A549 (cell line): Measurements from ENCODE around the gene RAPGEF2. TPM values are rescaled to one million over a fixed set of nuclear protein-coding genes. Genes with fewer than 3 reads are reported as not detected.

Experiments used
- ATAC-seq, 2 experiments: fragments of 200-7000 bp in 1 of 2; fragments of >200 bp in 1 of 2; cut with Nextera tagmentation in 1 of 2; cut with Tn5 transposase in 1 of 2; 3 replicates each; pipeline versions ENCODE4 v1.8.0 to v1.9.1; 2018 to 2020; ENCODE audit warnings: mild to moderate bottlenecking in 1 of 2, moderate library complexity in 1 of 2
- CTCF ChIA-PET: fragments of 300-600 bp; sonication (Branson Sonifier 250); formaldehyde crosslinking; extraction: SDS; loops from one replicate; lab custom pipeline; 2021; ENCODE audit warnings: antibody characterized with exemption, inconsistent platforms; lab: Yijun Ruan, JAX
- POLR2A ChIA-PET: fragments of 350-600 bp; formaldehyde crosslinking; extraction: SDS; loops from one replicate; lab custom pipeline; 2021; ENCODE audit warnings: antibody characterized with exemption, inconsistent platforms; lab: Yijun Ruan, JAX
- DNase-seq, 2 experiments: peaks; one replicate each; pipeline versions ENCODE4 v3.0.0 to v3.0.0-alpha.2; 2011 to 2016; ENCODE audit warnings: low read depth in 1 of 2, low spot score in 1 of 2
- FAIRE-seq: peaks from 2 replicates; lab custom pipeline; 2011; peaks lifted over from hg19 to GRCh38; lab: Jason Lieb, UNC
- H3K27ac ChIP-seq, 2 experiments: fragments of >200 bp; sonication (Bioruptor Twin); formaldehyde crosslinking; 3 replicates each; pipeline ENCODE4 v1.5.1; 2016 to 2017
- H3K4me1 ChIP-seq: fragments of >200 bp; sonication (Bioruptor Twin); formaldehyde crosslinking; 3 replicates; pipeline ENCODE4 v1.6.1; 2016
- H3K4me2 ChIP-seq: fragments of >200 bp; sonication (Bioruptor Twin); formaldehyde crosslinking; 3 replicates; pipeline ENCODE4 v1.6.1; 2016
- H3K4me3 ChIP-seq: fragments of >200 bp; sonication (Bioruptor Twin); formaldehyde crosslinking; 3 replicates; pipeline ENCODE4 v1.5.1; 2016
- H3K9me3 ChIP-seq: fragments of >200 bp; sonication (Bioruptor Twin); formaldehyde crosslinking; 3 replicates; pipeline ENCODE4 v1.6.1; 2016
- CBX2 ChIP-seq: fragments of 200-600 bp; sonication (generic); IDR thresholded peaks from 2 replicates; pipeline ENCODE4 v1.6.1; 2016; ENCODE audit warnings: low read depth, mild to moderate bottlenecking, borderline replicate concordance
- CBX8 ChIP-seq: fragments of 200-600 bp; sonication (generic); IDR thresholded peaks from 2 replicates; pipeline ENCODE4 v1.6.1; 2016
- EHF ChIP-seq: fragments of 250-450 bp; sonication (Bioruptor Pico); IDR thresholded peaks from 2 replicates; pipeline ENCODE4 v1.5.0; 2020; ENCODE audit warnings: mild to moderate bottlenecking
- EHMT2 ChIP-seq: fragments of 200-600 bp; sonication (generic); IDR thresholded peaks from 2 replicates; pipeline ENCODE4 v1.6.1; 2016; ENCODE audit warnings: antibody characterized with exemption, low read depth, mild to moderate bottlenecking, moderate library complexity
- ESRRA ChIP-seq: fragments of 150-350 bp; IDR thresholded peaks from 2 replicates; pipeline ENCODE4 v1.6.1; 2014; ENCODE audit warnings: mild to moderate bottlenecking, low read length, borderline replicate concordance
- FOSL2 ChIP-seq, 2 experiments: fragments of 450-650 bp in 1 of 2; fragments of >200 bp in 1 of 2; sonication (Bioruptor Twin) in 1 of 2; formaldehyde crosslinking; IDR thresholded peaks; 2 replicates each; pipeline versions ENCODE4 v1.5.0 to v1.6.1; 2016 to 2020; ENCODE audit warnings: mild to moderate bottlenecking in 1 of 2, moderate library complexity in 1 of 2
- GATA3 ChIP-seq: IDR thresholded peaks from 2 replicates; pipeline ENCODE4 v1.6.1; 2012; ENCODE audit warnings: borderline replicate concordance
- HDAC2 ChIP-seq: fragments of 200-600 bp; sonication (generic); IDR thresholded peaks from 2 replicates; pipeline ENCODE4 v1.6.1; 2016
- HEYL ChIP-seq: fragments of 250-450 bp; sonication (Bioruptor Pico); IDR thresholded peaks from 2 replicates; pipeline ENCODE4 v1.8.0; 2021; ENCODE audit warnings: mild to moderate bottlenecking, moderate library complexity
- HOXA7 ChIP-seq: fragments of 250-450 bp; sonication (Bioruptor Pico); IDR thresholded peaks from 2 replicates; pipeline ENCODE4 v1.5.0; 2020; ENCODE audit warnings: mild to moderate bottlenecking, moderate library complexity
- KDM1A ChIP-seq: fragments of 200-600 bp; sonication (generic); IDR thresholded peaks from 2 replicates; pipeline ENCODE4 v1.6.1; 2016; ENCODE audit warnings: low read depth, mild to moderate bottlenecking
- KDM5A ChIP-seq: fragments of 200-600 bp; sonication (generic); IDR thresholded peaks from 2 replicates; pipeline ENCODE4 v1.6.1; 2016; ENCODE audit warnings: antibody characterized with exemption, mild to moderate bottlenecking
- MAZ ChIP-seq: fragments of 150-350 bp; IDR thresholded peaks from 2 replicates; pipeline ENCODE4 v1.6.1; 2014; ENCODE audit warnings: antibody characterized with exemption, low read depth, low read length, borderline replicate concordance
- NFE2L2 ChIP-seq: fragments of 150-350 bp; conservative IDR thresholded peaks from 2 replicates; pipeline ENCODE4 v1.6.1; 2014; ENCODE audit warnings: low read length
- NPAS2 ChIP-seq: fragments of 250-450 bp; sonication (Bioruptor Pico); IDR thresholded peaks from 2 replicates; pipeline ENCODE4 v1.8.0; 2022; ENCODE audit warnings: mild to moderate bottlenecking, moderate library complexity, borderline replicate concordance
- POLR2A ChIP-seq: IDR thresholded peaks from 2 replicates; pipeline ENCODE4 v1.6.1; 2012; ENCODE audit warnings: mild to moderate bottlenecking, low read length
- POLR2AphosphoS2 ChIP-seq: conservative IDR thresholded peaks from 2 replicates; pipeline ENCODE4 v1.6.1; 2012; ENCODE audit warnings: low read length, improper control_type of control experiment, inconsistent platforms
- RARB ChIP-seq: fragments of 250-450 bp; sonication (Bioruptor Pico); IDR thresholded peaks from 2 replicates; pipeline ENCODE4 v1.8.0; 2021; ENCODE audit warnings: mild to moderate bottlenecking, moderate library complexity
- RCOR1 ChIP-seq: fragments of 150-350 bp; IDR thresholded peaks from 2 replicates; pipeline ENCODE4 v1.6.1; 2014; ENCODE audit warnings: antibody characterized with exemption, low read length, low read depth
- RNF2 ChIP-seq: fragments of 200-600 bp; sonication (generic); IDR thresholded peaks from 2 replicates; pipeline ENCODE4 v1.6.1; 2016; ENCODE audit warnings: low read depth, mild to moderate bottlenecking, antibody characterized with exemption, moderate library complexity, borderline replicate concordance
- SMC3 ChIP-seq: fragments of >200 bp; sonication (Bioruptor Twin); formaldehyde crosslinking; IDR thresholded peaks from 3 replicates; pipeline ENCODE4 v1.6.1; 2018; ENCODE audit warnings: inconsistent platforms
- TFCP2L1 ChIP-seq: fragments of 250-450 bp; sonication (Bioruptor Pico); IDR thresholded peaks from 2 replicates; pipeline ENCODE4 v1.5.0; 2021; ENCODE audit warnings: mild to moderate bottlenecking
- ZC3H11A ChIP-seq: fragments of 450-650 bp; IDR thresholded peaks from 2 replicates; pipeline ENCODE4 v1.6.1; 2014; ENCODE audit warnings: antibody characterized with exemption, mild to moderate bottlenecking
- WGBS: methylation state at CpG from one replicate; pipeline ENCODE4 v1.1.6; 2017; ENCODE audit errors: missing lambda C conversion rate; 5-methylcytosine and 5-hydroxymethylcytosine counted together
- polyA plus RNA-seq, 4 experiments: library from polyadenylated mRNA; depleted of rRNA in 3 of 4; stranded (reverse); fragments of >200 nt; fragmentation: RNase III in 1 of 4; extraction: RNeasy Plus Mini Kit Qiagen cat#74134 plus additional on column Dnase treatment in 1 of 4; gene quantifications; 2 replicates in 3 of 4; 3 replicates in 1 of 4; pipeline ENCODE4 v1.2.3, GENCODE V29; 2011 to 2017
- TF ChIP-seq, protein P1 (sequence below): fragments of 200-600 bp; sonication (generic); IDR thresholded peaks from 2 replicates; pipeline ENCODE4 v1.6.1; 2016; ENCODE audit warnings: antibody characterized with exemption, mild to moderate bottlenecking, moderate library complexity
- TF ChIP-seq, protein P2 (sequence below): fragments of >200 bp; sonication (Bioruptor Twin); formaldehyde crosslinking; IDR thresholded peaks from 3 replicates; pipeline ENCODE4 v1.6.1; 2016
- TF ChIP-seq, protein P3 (sequence below): fragments of >200 bp; sonication (Bioruptor Twin); formaldehyde crosslinking; IDR thresholded peaks from 2 replicates; pipeline ENCODE4 v1.6.1; 2016
- TF ChIP-seq, protein P4 (sequence below): fragments of 450-650 bp; IDR thresholded peaks from 2 replicates; pipeline ENCODE4 v1.6.1; 2014; ENCODE audit warnings: antibody characterized with exemption
- TF ChIP-seq, protein P5 (sequence below): fragments of 250-450 bp; sonication (Bioruptor Pico); IDR thresholded peaks from 2 replicates; pipeline ENCODE4 v1.5.0; 2020; ENCODE audit warnings: low read depth, mild to moderate bottlenecking, moderate library complexity
- TF ChIP-seq, protein P6 (sequence below): IDR thresholded peaks from 2 replicates; pipeline ENCODE4 v1.6.1; 2012; ENCODE audit warnings: low read depth, borderline replicate concordance
- TF ChIP-seq, protein P7 (sequence below): IDR thresholded peaks from 2 replicates; pipeline ENCODE4 v1.6.1; 2012

RAPGEF2 gene
- polyA plus RNA-seq, 2 of the 4 experiments (the other 2 are of a cell fraction), result 10.7 to 31.8 TPM

DNA sequence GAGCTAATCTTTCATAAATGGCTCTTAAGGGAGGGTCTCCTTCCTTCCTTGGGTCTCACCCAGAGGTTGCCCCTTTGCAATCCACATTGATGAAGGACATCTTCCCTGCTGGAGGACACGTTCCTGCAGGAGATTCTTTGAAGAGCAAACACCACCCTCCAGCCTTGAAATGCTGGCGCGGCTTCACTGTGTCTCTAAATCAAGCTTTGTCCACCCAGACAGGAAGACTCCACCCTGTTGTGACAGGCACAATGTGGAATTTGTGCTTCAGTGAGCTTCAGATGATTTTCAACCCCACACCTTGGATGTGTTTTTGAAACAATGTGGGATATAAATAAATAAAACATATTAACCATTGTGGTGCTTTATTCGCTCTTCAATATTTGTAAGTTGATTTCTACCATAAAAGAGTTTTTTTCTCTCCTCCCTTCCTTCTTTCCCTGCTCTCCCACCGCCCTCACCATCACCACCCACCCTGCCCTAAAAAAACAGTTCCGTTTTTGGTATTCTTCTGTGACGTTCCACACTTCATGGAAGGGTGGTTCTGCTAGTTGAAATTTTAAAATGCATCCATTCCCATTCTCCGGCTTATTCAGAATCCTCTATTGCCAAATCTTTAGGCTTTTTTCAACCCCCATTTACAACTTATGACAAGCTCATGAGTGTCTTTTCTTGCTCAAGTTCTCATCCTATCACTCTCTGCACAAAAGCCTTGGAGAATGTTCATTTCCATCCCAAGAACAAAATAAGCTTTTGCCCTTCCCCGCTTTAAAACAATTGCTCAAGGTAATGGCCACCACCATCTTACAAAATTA lies 264.3 kb downstream of the RAPGEF2 start:
- peak in 1 of 2 experiments; percentile 36; a peak in 1 of 6 replicates for ATAC-seq
- CTCF ChIA-PET, result no interaction called here
- POLR2A ChIA-PET, result no interaction called here
- Histone ChIP-seq H3K4me1 (peaks cover 5% of the 10 kb centered on the region; the same call in 1 of the 3 replicates), H3K9me3 (no peaks in the 10 kb centered on the region), H3K4me2 (no peak overlapping the region), H3K4me3 (no peak overlapping the region), H3K27ac (no peak overlapping the region)
- 61% methylated on average over 9 of the region's 9 CpGs for WGBS
- no peak for TF ChIP-seq RCOR1
- TF ChIP-seq HDAC2, result no peak
- no peak for TF ChIP-seq CBX2
- TF ChIP-seq, protein P1, sequence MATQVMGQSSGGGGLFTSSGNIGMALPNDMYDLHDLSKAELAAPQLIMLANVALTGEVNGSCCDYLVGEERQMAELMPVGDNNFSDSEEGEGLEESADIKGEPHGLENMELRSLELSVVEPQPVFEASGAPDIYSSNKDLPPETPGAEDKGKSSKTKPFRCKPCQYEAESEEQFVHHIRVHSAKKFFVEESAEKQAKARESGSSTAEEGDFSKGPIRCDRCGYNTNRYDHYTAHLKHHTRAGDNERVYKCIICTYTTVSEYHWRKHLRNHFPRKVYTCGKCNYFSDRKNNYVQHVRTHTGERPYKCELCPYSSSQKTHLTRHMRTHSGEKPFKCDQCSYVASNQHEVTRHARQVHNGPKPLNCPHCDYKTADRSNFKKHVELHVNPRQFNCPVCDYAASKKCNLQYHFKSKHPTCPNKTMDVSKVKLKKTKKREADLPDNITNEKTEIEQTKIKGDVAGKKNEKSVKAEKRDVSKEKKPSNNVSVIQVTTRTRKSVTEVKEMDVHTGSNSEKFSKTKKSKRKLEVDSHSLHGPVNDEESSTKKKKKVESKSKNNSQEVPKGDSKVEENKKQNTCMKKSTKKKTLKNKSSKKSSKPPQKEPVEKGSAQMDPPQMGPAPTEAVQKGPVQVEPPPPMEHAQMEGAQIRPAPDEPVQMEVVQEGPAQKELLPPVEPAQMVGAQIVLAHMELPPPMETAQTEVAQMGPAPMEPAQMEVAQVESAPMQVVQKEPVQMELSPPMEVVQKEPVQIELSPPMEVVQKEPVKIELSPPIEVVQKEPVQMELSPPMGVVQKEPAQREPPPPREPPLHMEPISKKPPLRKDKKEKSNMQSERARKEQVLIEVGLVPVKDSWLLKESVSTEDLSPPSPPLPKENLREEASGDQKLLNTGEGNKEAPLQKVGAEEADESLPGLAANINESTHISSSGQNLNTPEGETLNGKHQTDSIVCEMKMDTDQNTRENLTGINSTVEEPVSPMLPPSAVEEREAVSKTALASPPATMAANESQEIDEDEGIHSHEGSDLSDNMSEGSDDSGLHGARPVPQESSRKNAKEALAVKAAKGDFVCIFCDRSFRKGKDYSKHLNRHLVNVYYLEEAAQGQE, result no peak
- TF ChIP-seq, protein P2, sequence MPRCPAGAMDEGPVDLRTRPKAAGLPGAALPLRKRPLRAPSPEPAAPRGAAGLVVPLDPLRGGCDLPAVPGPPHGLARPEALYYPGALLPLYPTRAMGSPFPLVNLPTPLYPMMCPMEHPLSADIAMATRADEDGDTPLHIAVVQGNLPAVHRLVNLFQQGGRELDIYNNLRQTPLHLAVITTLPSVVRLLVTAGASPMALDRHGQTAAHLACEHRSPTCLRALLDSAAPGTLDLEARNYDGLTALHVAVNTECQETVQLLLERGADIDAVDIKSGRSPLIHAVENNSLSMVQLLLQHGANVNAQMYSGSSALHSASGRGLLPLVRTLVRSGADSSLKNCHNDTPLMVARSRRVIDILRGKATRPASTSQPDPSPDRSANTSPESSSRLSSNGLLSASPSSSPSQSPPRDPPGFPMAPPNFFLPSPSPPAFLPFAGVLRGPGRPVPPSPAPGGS, result no peak
- TF ChIP-seq POLR2A, result no peak
- no peak for TF ChIP-seq CBX8
- TF ChIP-seq KDM5A, result no peak
- TF ChIP-seq, protein P3, sequence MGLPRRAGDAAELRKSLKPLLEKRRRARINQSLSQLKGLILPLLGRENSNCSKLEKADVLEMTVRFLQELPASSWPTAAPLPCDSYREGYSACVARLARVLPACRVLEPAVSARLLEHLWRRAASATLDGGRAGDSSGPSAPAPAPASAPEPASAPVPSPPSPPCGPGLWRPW, result no peak
- TF ChIP-seq, protein P4, sequence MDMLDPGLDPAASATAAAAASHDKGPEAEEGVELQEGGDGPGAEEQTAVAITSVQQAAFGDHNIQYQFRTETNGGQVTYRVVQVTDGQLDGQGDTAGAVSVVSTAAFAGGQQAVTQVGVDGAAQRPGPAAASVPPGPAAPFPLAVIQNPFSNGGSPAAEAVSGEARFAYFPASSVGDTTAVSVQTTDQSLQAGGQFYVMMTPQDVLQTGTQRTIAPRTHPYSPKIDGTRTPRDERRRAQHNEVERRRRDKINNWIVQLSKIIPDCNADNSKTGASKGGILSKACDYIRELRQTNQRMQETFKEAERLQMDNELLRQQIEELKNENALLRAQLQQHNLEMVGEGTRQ, result no peak
- TF ChIP-seq POLR2AphosphoS2, result no peak
- no peak for TF ChIP-seq ESRRA
- TF ChIP-seq KDM1A, result no peak
- TF ChIP-seq TFCP2L1 (CRISPR knock-in tag), result no peak
- TF ChIP-seq EHF (CRISPR knock-in tag), result no peak
- TF ChIP-seq, protein P5, sequence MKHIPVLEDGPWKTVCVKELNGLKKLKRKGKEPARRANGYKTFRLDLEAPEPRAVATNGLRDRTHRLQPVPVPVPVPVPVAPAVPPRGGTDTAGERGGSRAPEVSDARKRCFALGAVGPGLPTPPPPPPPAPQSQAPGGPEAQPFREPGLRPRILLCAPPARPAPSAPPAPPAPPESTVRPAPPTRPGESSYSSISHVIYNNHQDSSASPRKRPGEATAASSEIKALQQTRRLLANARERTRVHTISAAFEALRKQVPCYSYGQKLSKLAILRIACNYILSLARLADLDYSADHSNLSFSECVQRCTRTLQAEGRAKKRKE (CRISPR knock-in tag), result no peak
- no peak for TF ChIP-seq SMC3
- TF ChIP-seq FOSL2 (IDR thresholded peaks at IDR 0.05), result no peak
- TF ChIP-seq FOSL2 (CRISPR knock-in tag; IDR thresholded peaks at IDR 0.05), result no peak
- no peak for FAIRE-seq
- peak in 1 of 2 experiments; percentile 6 for DNase-seq

DNA sequence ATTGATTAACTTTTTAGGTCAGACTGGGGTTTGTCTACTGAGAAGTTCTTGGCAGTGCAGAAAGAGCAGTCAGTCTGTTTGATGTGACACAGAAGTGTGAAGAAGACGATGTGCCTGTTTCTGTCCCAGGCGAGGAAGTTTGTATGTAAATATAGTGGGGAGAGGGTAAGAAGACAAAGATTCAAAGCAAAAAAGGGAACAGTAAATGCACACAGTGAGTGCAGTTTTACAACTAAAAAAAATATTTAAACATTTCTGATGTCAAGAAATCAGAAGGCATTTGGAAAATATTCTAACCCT lies 264.9 kb downstream of the RAPGEF2 start:
- no peak overlapping the region for H3K4me3 ChIP-seq
- WGBS, result 86% methylated on average over 2 of the region's 2 CpGs
- FAIRE-seq (no peak), DNase-seq (no peak), ATAC-seq (no peak)
- no peak for TF ChIP-seq GATA3
- TF ChIP-seq RARB (CRISPR knock-in tag), result no peak
- no peak for TF ChIP-seq HOXA7 (CRISPR knock-in tag)
- no peak for TF ChIP-seq HEYL (CRISPR knock-in tag)
- no peak for TF ChIP-seq POLR2A
- no peak for TF ChIP-seq EHMT2
- no peak for TF ChIP-seq MAZ
- no peak for TF ChIP-seq ESRRA
- TF ChIP-seq, protein P6, sequence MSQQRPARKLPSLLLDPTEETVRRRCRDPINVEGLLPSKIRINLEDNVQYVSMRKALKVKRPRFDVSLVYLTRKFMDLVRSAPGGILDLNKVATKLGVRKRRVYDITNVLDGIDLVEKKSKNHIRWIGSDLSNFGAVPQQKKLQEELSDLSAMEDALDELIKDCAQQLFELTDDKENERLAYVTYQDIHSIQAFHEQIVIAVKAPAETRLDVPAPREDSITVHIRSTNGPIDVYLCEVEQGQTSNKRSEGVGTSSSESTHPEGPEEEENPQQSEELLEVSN, result no peak
- no peak for TF ChIP-seq NFE2L2
- no peak for TF ChIP-seq NPAS2 (CRISPR knock-in tag)
- no peak for TF ChIP-seq RNF2
- TF ChIP-seq ZC3H11A, result no peak
- TF ChIP-seq, protein P4, result no peak
- TF ChIP-seq, protein P7, sequence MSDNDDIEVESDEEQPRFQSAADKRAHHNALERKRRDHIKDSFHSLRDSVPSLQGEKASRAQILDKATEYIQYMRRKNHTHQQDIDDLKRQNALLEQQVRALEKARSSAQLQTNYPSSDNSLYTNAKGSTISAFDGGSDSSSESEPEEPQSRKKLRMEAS, result no peak
- no peaks in the 10 kb centered on the region for H3K9me3 ChIP-seq
- no peak overlapping the region for H3K27ac ChIP-seq
- ChIA-PET CTCF (no interaction called here), POLR2A (no interaction called here)
- H3K4me2 ChIP-seq, result no peak overlapping the region
- peaks cover 5% of the 10 kb centered on the region; the same call in 1 of the 3 replicates for H3K4me1 ChIP-seq
